Endodermal cell (in vitro differentiated cells): ENCODE measurements around the gene MBP. TPM values are rescaled to one million over a fixed set of nuclear protein-coding genes. Genes with fewer than 3 reads are reported as not detected.

Source experiments
- DNase-seq: peaks from one replicate; pipeline ENCODE4 v3.0.0-alpha.2; 2017
- H3K27ac ChIP-seq: 2 replicates; pipeline ENCODE4 v1.5.1; 2013; ENCODE audit warnings: mild to moderate bottlenecking, low read depth, low read length, moderate library complexity
- H3K27me3 ChIP-seq: 2 replicates; pipeline ENCODE4 v1.6.1; 2013; ENCODE audit warnings: mild to moderate bottlenecking, low read length, moderate library complexity; ENCODE audit not compliant: insufficient read depth, control insufficient read depth, poor library complexity, severe bottlenecking
- H3K36me3 ChIP-seq: 2 replicates; pipeline ENCODE4 v1.7.0; 2013; ENCODE audit warnings: mild to moderate bottlenecking, low read length, moderate library complexity; ENCODE audit not compliant: control insufficient read depth, insufficient read depth
- H3K4me1 ChIP-seq: one replicate; pipeline ENCODE4 v1.7.0; 2013; ENCODE audit warnings: low read length; ENCODE audit not compliant: control insufficient read depth, insufficient read depth
- H3K4me3 ChIP-seq: 2 replicates; pipeline ENCODE4 v1.5.1; 2013; ENCODE audit warnings: mild to moderate bottlenecking, low read length, moderate library complexity
- H3K9ac ChIP-seq: 2 replicates; pipeline ENCODE4 v1.6.1; 2013; ENCODE audit warnings: mild to moderate bottlenecking, low read length, moderate library complexity; ENCODE audit not compliant: poor library complexity, severe bottlenecking; ENCODE audit errors: extremely low read depth
- H3K9me3 ChIP-seq: 2 replicates; pipeline ENCODE4 v1.6.1; 2013; ENCODE audit warnings: mild to moderate bottlenecking, low read length, moderate library complexity; ENCODE audit not compliant: control insufficient read depth
- H3K27ac Mint-ChIP-seq: 2 replicates; pipeline ENCODE4 v1.8.0; 2020; ENCODE audit warnings: mixed read lengths
- H3K27me3 Mint-ChIP-seq: 2 replicates; pipeline ENCODE4 v1.8.0; 2021; ENCODE audit warnings: mild to moderate bottlenecking, mixed read lengths; ENCODE audit not compliant: insufficient read depth
- H3K36me3 Mint-ChIP-seq: 2 replicates; pipeline ENCODE4 v1.8.0; 2020; ENCODE audit warnings: low read depth, mixed read lengths
- H3K4me1 Mint-ChIP-seq: 2 replicates; pipeline ENCODE4 v1.8.0; 2020; ENCODE audit warnings: mixed read lengths
- H3K4me3 Mint-ChIP-seq: 2 replicates; pipeline ENCODE4 v1.8.0; 2020; ENCODE audit warnings: mild to moderate bottlenecking, moderate library complexity, mixed read lengths
- H3K9me3 Mint-ChIP-seq: 2 replicates; pipeline ENCODE4 v1.8.0; 2020; ENCODE audit warnings: mild to moderate bottlenecking, mixed read lengths
- CTCF ChIP-seq: fragments of 200-600 bp; sonication (generic); conservative IDR thresholded peaks from 2 replicates; pipeline ENCODE4 v1.5.0; 2021; ENCODE audit warnings: antibody characterized with exemption, mild to moderate bottlenecking
- WGBS, 2 experiments: methylation state at CpG; one replicate each; pipeline versions ENCODE4 v1.1.5 to v1.1.7; 2013; ENCODE audit warnings: missing lambda C conversion rate in 2 of 2, mixed read lengths in 1 of 2; ENCODE audit not compliant: insufficient coverage in 1 of 2, insufficient read length in 1 of 2; 5-methylcytosine and 5-hydroxymethylcytosine counted together
- total RNA-seq, 2 donors: library from RNA; stranded (reverse); fragmentation: NEBNext Ultra II Directional in 1 of 2; extraction: Animal tissue kit (Norgen Biotek cat#: 25700) in 1 of 2; gene quantifications; 2 replicates in 1 of 2; 3 replicates in 1 of 2; pipeline ENCODE4 v1.2.1, GENCODE V29; 2021

MBP gene
- total RNA-seq, 2 donors from 2014 or later = 16.3 to 19.0 TPM

- Histone ChIP-seq H3K4me3 (no peak overlapping the region), H3K9ac (no peak overlapping the region), H3K9me3 (no peaks in the 10 kb centered on the region), H3K4me1 (no peaks in the 10 kb centered on the region), H3K27ac (no peak overlapping the region), H3K27me3 (no peaks in the 10 kb centered on the region), H3K36me3 (no peaks in the 10 kb centered on the region)
- Mint-ChIP-seq H3K27me3 (no peaks in the 10 kb centered on the region), H3K27ac (no peak overlapping the region), H3K4me3 (no peak overlapping the region), H3K9me3 (no peaks in the 10 kb centered on the region), H3K36me3 (peaks cover 5% of the 10 kb centered on the region), H3K4me1 (peaks cover 34% of the 10 kb centered on the region)
- TF ChIP-seq CTCF = no peak
- whole genome bisulfite sequencing, 2 experiments = 90 to 96% methylated on average over 10 to 13 of the region's 13 CpGs
- no peak for DNase-seq
These were observed 36.9 kb downstream of the MBP start for GRCh38 chr18:77095391-77096371.

GRCh38 chr18:77093586-77093985 is 39.0 kb downstream of the MBP start:
- Mint-ChIP-seq H3K4me1 (peaks cover 32% of the 10 kb centered on the region), H3K9me3 (no peaks in the 10 kb centered on the region), H3K27me3 (peaks cover 2% of the 10 kb centered on the region), H3K36me3 (peaks cover 2% of the 10 kb centered on the region), H3K27ac (no peak overlapping the region), H3K4me3 (no peak overlapping the region)
- no peaks in the 10 kb centered on the region for H3K9me3 ChIP-seq
- no peaks in the 10 kb centered on the region for H3K27me3 ChIP-seq
- no peak overlapping the region for H3K4me3 ChIP-seq
- no peaks in the 10 kb centered on the region for H3K36me3 ChIP-seq
- no peak overlapping the region for H3K9ac ChIP-seq
- no peak overlapping the region for H3K27ac ChIP-seq
- WGBS, 2 experiments = 75 to 92% methylated on average over 2 to 12 of the region's 12 CpGs
- DNase-seq = no peak
- no peak for TF ChIP-seq CTCF
- no peaks in the 10 kb centered on the region for H3K4me1 ChIP-seq

- H3K27ac Mint-ChIP-seq = no peak overlapping the region
- WGBS, 2 experiments = 93% methylated on average over 10 to 16 of the region's 16 CpGs
These were observed 39.5 kb downstream of the MBP start for GRCh38 chr18:77093067-77093430.

More at GRCh38 chr18:77093067-77093430, 39.5 kb downstream of the MBP start:
- no peak for DNase-seq
- H3K27ac ChIP-seq = no peak overlapping the region
- Mint-ChIP-seq H3K4me1 (peaks cover 28% of the 10 kb centered on the region), H3K4me3 (no peak overlapping the region), H3K27me3 (peaks cover 2% of the 10 kb centered on the region), H3K36me3 (peaks cover 2% of the 10 kb centered on the region), H3K9me3 (no peaks in the 10 kb centered on the region)
- H3K9me3 ChIP-seq = no peaks in the 10 kb centered on the region
- H3K9ac ChIP-seq = no peak overlapping the region
- no peaks in the 10 kb centered on the region for H3K4me1 ChIP-seq
- H3K27me3 ChIP-seq = no peaks in the 10 kb centered on the region
- TF ChIP-seq CTCF = no peak
- H3K36me3 ChIP-seq = no peaks in the 10 kb centered on the region
- no peak overlapping the region for H3K4me3 ChIP-seq
